Brain microvascular endothelial cell (primary cell): ENCODE results near the gene FARP2.

Source experiments
- DNase-seq: peaks from one replicate; pipeline ENCODE4 v3.0.0-alpha.2; 2020
- H3K27ac ChIP-seq: fragments of 250-450 bp; sonication (Bioruptor Pico); 2 replicates; pipeline ENCODE4 v1.5.1; 2020; ENCODE audit warnings: mild to moderate bottlenecking, moderate library complexity
- H3K27me3 ChIP-seq: fragments of 250-450 bp; sonication (Bioruptor Pico); replicated peaks from 2 replicates; pipeline ENCODE4 v1.5.1; 2020; ENCODE audit warnings: mild to moderate bottlenecking
- H3K36me3 ChIP-seq: fragments of 250-450 bp; sonication (Bioruptor Pico); replicated peaks from 2 replicates; pipeline ENCODE4 v1.5.1; 2020; ENCODE audit warnings: mild to moderate bottlenecking
- H3K4me3 ChIP-seq: 2 replicates; pipeline ENCODE4 v1.5.1; 2011; ENCODE audit warnings: low read depth, mild to moderate bottlenecking, control low read depth, low read length, moderate library complexity
- in situ Hi-C: cut with HindIII; loops from 2 replicates; pipeline ENCODE4 v1.10.0; 2017; ENCODE audit warnings: low sequenced_read_pairs, low pct_ligation_motif_present
- TF ChIP-seq, protein P1 (sequence below): IDR thresholded peaks from 2 replicates; pipeline ENCODE4 v1.5.1; 2011; ENCODE audit warnings: low read depth, mild to moderate bottlenecking, moderate library complexity, low read length, control low read depth, inconsistent platforms; ENCODE audit errors: missing control alignments

Gene FARP2

GRCh38 chr2:241459520-241459919 is 103.4 kb downstream of the FARP2 start:
- in situ Hi-C loops, result no loop called here
- DNase-seq, result no peak
- Histone ChIP-seq H3K27me3 (no peaks in the 10 kb centered on the region), H3K4me3 (no peak overlapping the region), H3K36me3 (no peaks in the 10 kb centered on the region), H3K27ac (no peak overlapping the region)
- TF ChIP-seq, protein P1, sequence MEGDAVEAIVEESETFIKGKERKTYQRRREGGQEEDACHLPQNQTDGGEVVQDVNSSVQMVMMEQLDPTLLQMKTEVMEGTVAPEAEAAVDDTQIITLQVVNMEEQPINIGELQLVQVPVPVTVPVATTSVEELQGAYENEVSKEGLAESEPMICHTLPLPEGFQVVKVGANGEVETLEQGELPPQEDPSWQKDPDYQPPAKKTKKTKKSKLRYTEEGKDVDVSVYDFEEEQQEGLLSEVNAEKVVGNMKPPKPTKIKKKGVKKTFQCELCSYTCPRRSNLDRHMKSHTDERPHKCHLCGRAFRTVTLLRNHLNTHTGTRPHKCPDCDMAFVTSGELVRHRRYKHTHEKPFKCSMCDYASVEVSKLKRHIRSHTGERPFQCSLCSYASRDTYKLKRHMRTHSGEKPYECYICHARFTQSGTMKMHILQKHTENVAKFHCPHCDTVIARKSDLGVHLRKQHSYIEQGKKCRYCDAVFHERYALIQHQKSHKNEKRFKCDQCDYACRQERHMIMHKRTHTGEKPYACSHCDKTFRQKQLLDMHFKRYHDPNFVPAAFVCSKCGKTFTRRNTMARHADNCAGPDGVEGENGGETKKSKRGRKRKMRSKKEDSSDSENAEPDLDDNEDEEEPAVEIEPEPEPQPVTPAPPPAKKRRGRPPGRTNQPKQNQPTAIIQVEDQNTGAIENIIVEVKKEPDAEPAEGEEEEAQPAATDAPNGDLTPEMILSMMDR, result no peak

DNA sequence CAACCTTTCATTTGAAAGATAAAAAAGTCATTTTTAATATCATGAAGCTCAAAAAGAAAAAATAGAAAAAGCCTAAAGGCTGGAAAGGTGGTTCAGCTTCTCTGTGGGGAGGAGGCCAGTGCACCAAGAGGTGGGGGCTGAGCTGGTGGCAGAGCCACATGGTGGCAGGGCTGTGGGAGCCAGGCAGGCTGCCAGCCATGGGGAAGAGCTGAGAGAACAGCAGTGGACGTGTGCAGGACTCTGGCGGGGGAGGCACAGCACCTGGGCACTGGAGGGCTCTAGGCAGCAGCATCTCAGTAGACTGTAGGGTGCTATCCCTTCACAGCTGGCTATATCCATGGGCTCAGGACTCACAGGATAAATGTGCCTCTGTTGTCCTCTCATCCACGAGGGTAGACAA is 104.5 kb downstream of the FARP2 start:
- DNase-seq, result no peak
- H3K4me3 ChIP-seq, result no peak overlapping the region
- H3K36me3 ChIP-seq, result no peaks in the 10 kb centered on the region
- in situ Hi-C loops, result no loop called here
- TF ChIP-seq, protein P1, result no peak
- no peaks in the 10 kb centered on the region for H3K27me3 ChIP-seq
- H3K27ac ChIP-seq, result no peak overlapping the region

DNA sequence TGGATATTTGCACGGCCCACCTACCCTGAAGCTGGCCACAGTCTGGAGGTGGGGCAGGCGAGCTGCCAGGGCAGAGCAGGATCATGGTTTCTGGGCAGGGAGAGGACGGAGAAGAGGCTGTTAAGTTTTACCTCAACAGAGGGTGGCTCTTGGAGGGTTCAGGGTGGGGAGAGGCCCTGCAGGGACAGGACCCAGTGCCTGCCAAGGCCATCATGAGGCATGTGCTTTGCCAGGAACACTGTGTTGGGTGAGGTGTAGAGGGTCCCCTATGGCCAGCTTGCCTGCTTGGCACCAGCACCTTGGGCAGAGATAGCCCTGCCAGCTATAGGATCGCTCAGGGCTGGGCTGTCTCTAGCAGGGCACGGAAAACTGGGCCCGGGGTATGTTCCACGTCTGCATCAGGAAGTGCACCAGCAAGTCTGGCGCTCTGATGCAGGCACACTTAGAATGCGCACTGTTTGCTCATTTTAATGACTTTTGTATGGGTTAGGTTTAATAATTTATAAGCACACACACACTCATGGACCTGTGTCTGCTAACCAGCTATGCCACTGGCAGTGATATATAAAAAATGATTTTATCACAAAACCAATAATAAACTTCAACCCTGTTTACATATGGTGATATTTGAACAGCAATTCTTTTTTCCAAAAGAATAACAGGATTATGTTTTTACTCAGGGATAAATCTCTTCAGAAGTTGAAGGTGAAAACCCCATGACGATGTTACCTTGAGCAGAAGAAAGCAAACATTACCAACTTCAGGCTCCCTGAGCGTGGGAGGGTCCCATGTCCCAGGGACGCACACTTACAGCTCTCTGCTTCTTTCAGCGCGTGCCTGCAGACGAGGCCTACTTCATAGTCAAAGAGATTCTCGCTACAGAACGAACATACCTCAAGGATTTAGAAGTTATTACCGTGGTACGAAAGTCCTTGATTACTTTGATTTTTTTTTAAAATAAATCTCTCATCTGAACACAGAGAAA is 105.9 kb downstream of the FARP2 start:
- no peaks in the 10 kb centered on the region for H3K27me3 ChIP-seq

GRCh38 chr2:241463276-241464135 is 107.4 kb downstream of the FARP2 start:
- no peak overlapping the region for H3K27ac ChIP-seq
- in situ Hi-C loops, result no loop called here
- no peaks in the 10 kb centered on the region for H3K36me3 ChIP-seq
- TF ChIP-seq, protein P1, result no peak
- no peak overlapping the region for H3K4me3 ChIP-seq
- H3K27me3 ChIP-seq, result no peaks in the 10 kb centered on the region
- no peak for DNase-seq

More for the DNA sequence above, 105.9 kb downstream of the FARP2 start:
- TF ChIP-seq, protein P1, result no peak
- Histone ChIP-seq H3K27ac (no peak overlapping the region), H3K36me3 (no peaks in the 10 kb centered on the region), H3K4me3 (no peak overlapping the region)
- DNase-seq, result no peak
- in situ Hi-C loops, result no loop called here

GRCh38 chr2:241465543-241465942 is 109.5 kb downstream of the FARP2 start:
- Histone ChIP-seq H3K27me3 (no peaks in the 10 kb centered on the region), H3K27ac (no peak overlapping the region), H3K4me3 (no peak overlapping the region), H3K36me3 (no peaks in the 10 kb centered on the region)
- DNase-seq, result no peak
- TF ChIP-seq, protein P1, result no peak
- in situ Hi-C loops, result no loop called here
